HG02678 (cell line): ENCODE data around the gene MAGI3.
"Not testable (repeated sequence)": the region's sequence is repeated elsewhere in the genome, so short reads cannot be mapped to it uniquely, and the experiment has no call there.

Experiments
- ATAC-seq: cut with Tn5 transposase; IDR thresholded peaks from one replicate; pipeline ENCODE4 v1.9.1; 2021; ENCODE audit warnings: mild to moderate bottlenecking, moderate library complexity; ENCODE audit not compliant: unreplicated experiment

MAGI3 gene

DNA sequence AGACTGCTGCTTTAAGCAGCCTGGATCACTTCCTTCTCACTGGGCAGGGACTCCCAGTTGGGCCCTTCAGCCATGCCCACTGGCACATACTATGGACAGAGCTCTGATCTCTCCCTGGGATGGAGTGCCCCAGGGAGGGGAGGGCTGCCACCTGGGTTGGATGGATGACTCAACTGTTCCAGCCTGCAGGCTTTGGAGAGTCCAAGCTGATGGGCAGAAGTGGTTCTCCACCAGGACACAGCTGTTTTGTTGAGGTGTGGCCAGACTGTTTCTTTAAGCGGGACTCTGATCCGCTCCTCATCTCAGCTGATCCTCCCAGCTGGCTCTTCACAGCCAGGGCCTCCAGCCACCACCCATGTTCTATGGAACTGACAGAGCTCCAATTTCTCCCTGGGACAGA is 166.9 kb downstream of the MAGI3 start:
- no peak for ATAC-seq

DNA sequence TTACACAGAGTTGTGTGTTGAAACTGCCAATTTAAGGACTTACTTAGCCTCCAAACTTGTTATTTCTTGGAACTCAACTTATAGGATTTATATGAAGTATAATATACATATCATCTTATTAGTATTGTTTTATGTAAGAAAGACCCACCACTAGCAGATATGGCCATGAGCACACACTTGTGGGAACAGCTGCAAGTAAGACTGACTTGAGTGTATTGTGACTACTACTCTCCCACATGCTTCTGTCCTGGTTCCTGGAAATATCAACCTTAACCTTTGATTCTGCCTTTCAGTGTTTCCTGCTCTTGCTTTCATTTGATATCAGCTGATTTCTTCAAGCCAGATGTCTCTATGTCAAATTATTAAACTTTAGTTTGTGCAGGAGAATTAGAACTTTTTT is 175.3 kb downstream of the MAGI3 start:
- ATAC-seq = no peak

DNA sequence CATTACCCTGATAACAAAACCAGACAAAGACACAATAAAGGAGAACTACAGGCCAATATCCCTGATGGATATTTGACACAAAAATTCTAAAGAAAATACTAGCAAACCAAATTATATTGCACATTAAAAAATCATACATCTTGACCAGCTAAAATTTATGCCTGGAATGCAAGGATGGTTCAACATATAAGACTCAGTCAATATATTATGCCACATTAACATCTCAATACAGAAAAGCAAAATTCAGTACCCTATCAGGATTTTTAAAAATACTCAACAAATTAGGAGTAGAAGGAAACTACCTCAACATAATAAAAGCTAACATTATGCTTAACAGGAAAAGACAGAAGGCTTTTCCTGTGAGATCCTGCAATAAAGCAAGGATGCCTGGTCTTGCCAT is 177.1 kb downstream of the MAGI3 start:
- no peak for ATAC-seq

DNA sequence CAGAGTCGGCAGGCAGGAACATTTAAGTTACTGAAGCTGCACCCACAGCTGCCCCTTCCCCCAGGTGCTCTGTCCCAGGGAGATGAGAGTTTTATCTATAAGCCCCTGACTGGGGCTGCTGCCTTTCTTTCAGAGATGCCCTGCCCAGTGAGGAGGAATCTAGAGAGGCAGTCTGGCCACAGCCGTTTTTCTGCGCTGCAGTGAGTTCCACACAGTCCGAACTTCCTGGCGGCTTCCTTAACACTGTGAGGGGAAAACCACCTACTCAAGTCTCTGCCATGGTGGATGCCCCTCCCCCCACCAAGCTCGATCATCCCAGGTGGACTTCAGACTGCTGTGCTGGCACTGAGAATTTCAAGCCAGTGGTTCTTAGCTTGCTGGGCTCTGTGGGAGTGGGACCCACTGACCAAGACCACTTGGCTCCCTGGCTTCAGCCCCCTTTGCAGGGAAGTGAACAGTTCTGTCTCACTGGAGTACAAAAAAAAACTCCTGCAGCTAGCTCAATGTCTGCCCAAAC is 185.5 kb downstream of the MAGI3 start:
- not testable (repeated sequence) for ATAC-seq

DNA sequence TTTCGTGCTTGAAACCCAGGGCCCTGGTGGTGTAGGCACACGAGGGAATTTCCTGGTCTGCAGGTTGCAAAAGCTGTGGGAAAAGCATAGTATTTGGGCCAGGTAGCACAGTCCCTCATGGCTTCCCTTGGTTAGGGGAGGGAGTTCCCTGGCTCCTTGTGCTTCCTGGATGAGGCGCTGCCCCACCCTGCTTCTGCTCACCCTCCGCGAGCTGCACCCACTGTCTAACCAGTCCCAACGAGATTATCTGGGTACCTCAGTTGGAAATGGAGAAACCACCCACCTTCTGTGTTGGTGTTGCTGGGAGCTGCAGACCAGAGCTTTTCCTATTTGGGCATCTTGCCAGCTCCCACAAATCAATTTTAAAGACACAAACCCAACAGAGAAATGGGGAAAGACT is 186.0 kb downstream of the MAGI3 start:
- no peak for ATAC-seq

DNA sequence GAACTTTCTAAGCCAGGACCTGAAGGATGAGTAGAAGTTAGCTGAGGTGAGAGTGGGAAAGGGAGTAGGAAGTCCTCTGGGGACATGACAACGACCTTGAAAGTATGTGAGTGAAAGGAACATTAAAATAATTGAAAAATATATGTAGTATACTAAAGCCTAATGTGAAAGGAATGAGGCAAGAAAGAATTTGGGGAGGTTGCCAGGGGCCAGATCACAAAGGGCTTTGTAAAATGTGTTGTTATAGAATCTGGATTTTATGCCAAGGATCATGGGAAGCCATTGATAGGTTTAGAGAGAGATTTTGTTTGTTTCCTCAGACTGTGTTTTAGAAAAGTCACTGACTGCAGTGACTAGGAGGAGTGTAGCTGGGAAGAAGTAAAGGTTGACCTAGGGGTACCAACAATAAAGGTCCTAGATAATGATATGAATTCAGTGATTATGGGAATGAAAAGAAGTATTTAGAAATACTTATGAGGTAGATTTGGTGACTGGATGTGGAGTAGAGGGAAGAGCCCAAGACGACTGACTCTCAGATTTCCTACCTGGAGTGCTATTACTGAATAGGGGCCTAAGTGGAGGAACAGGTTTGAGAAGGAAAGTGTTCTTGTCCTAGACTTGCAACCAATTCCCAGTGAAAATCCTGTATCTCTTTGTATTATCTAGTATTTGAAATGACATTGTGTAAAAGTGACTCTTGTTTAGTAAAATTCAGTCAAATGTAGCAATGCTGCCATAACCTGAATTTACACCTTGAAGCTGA is 189.1 kb downstream of the MAGI3 start:
- no peak for ATAC-seq

DNA sequence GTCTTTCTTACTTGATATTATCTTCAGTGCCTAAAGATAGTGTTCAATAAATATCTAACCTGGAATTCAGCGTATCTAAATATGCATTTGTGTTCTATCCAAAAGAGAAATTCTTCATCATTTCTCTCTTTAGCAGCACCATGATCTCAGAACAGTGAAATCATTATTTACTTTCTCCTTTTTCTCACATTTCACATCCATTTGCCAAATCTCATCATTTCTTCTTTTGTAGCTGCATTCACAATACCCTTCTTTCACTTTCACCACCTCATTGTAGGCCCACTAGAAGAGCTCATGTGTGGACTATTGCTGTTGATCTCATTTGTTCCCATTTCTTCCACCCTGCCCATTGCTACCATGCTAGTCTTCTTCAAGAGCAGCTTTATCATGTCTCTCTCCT is 191.0 kb downstream of the MAGI3 start:
- ATAC-seq = no peak

DNA sequence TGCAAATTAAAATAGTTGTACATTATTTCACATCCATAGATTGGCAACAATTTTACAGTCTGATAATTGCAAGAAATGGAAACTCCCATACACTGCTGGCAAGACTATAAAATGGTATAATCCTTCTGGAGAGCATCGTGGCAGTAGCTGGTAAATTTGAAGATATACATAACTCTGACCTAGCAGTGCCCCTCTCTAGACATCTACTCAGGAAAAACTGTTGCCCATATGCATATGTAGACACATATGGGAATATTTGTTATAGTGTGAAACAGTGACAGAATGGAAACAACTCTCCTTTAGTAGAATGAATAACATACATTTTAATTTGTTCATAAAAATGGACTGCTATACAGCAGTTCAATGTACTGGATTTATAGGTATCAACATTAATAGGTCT is 191.8 kb downstream of the MAGI3 start:
- ATAC-seq = no peak

DNA sequence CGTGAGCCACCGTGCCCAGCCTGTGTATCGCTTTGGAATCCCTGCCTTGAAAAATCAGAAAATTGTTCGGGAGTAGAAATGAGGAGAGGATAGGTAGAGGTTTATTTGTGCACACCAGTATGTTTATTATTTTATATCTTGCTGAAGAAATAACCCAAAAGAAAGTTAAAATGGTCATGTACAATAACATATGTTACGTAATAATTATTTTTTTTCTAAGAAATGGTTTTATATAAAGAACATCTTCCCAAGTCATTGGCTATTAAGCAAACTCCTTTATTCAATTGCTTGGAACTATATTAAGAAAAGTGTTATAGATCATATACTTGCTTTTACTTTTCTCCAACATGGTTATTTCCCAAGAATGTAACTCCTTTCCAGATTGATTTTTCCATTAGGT is 197.2 kb downstream of the MAGI3 start:
- no peak for ATAC-seq

DNA sequence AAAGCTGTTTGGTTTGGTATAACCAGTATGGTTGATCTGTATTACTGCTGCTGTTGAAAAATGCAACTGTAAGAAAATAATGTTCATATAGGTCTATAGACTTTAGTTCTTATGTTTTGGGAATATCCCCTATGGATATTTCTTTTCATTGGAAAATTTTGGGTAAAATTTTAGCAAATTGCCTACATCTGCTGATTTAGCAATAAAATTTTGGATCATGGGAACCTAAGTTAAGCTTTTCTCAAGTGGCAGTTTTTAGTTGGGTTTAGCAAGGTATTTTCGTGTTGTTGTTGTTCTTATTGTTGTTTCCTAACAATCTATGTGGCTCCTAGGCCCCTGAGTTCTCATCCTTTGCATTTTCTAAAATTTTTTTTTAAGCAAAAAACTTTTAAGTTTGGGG is 201.9 kb downstream of the MAGI3 start:
- no peak for ATAC-seq

DNA sequence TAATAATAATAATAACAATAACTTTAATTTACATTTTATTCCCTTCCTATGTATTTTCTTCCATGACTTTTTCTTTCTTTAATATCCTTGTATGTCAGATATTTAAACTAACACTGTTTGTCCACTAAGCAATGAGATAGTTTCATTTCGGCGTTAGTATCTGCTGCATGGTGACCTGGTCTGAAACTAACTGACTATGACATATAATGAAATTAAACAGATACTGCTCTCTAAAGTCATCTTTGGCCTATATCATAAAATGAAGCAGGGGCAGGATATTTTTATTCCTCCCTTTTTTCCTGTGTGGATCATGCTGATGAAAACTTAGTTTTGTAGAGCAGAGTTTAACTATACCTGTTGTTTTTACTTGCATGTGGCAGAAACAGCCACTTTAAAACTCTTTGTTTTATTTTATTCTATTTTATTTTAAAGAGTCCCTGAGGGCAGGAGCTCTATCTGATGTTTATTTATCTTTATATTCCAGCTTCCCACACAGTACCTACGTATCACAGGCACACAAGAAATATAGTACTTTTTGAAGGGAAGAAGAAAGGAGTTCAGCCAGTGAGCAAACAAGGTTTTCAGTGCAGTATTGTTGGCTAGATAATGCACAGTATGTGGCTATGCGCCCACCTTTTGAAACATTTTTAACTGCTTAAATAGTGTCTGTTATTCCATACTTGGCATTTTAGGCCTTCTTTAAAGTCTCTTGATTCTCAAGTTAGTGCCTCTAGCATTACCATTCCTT is 203.4 kb downstream of the MAGI3 start:
- ATAC-seq = no peak

DNA sequence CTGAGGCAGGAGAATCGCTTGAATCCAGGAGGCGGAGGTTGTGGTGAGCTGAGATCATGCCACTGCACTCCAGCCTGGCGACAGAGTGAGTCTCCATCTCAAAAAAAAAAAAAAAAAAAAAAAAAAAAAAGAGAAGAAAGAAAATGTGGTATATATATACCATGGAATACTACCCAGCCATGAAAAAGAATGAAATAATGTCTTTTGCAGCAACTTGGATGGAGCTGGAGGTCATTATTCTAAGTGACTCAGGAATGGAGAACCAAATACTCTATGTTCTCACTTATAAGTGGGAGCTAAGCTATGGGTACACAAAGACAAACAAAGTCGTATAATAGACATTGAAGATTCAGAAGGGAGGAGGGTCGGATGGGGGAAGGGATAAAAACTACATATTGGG is 214.2 kb downstream of the MAGI3 start:
- not testable (repeated sequence) for ATAC-seq

DNA sequence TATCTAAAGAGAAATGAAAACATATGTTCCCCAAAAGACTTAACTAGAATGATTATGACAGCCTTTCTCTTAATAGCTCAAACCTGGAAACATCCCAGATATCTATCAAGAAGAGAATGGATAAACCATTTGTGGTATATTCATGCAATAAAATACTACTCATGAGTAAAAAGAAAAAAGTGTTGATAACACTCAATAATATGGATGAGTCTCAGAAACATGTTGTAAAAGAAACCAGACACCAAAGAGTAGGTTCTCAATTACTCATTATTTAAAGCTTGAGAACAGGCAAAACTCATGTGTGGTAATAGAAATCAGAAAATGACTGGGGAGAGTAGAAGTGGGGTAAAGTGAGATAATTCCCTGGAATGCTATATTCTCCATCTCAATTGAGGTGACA is 214.8 kb downstream of the MAGI3 start:
- ATAC-seq = no peak

DNA sequence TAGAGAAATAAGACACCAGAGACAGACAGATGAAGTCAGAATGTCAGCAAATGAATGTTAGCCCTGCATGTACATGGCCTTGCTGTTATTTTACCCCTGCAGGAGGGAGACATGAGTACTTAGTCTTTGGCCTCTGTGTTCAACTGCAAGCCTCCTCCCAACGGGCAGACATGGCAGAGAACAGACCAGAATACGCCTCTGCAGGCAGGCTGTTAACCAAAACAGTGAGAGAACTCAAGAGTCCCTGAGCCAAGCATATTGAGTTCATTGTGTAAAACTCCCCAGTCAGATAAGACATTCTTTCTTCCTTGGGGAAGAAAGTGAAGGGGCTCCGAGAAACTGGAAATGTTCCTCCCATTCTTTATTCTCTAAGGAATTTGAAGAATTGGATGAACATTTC is 218.1 kb downstream of the MAGI3 start:
- ATAC-seq = no peak

DNA sequence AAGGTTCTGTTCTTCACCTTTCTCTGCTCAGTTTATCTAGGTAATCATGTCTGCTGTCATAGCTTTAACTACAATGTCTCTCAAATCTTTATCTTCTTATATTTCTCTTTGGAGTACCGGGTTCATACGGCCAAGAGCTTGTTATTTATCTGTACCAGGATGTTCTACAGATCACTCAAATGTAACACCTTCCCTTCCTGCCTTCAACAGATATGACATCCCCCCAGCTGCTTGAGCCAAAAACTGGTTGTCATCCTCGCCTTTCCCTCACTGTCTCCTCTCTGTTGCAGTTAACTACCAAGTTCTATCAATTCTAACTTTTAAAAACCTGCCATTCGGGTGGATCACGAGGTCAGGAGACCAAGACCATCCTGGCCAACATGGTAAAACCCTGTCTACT is 220.1 kb downstream of the MAGI3 start:
- ATAC-seq = no peak

DNA sequence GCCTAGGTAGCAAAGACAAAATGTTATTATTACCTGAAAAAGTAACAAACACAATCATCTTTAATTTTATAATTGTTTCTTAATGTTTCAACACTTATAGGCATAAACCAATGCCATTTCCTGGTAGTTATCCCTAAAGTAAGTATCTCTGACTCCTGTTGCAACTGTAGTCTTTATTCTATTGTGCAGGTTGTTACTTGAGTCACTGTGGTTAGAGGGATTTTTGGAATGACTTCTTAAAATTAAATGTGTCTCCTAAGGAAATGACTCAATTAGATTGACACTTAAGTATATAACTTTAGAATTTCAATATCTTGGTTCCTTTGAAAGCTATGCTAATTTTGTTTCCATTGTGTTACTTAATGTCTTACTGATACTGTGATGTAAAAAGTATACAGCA is 225.1 kb downstream of the MAGI3 start:
- ATAC-seq = no peak

DNA sequence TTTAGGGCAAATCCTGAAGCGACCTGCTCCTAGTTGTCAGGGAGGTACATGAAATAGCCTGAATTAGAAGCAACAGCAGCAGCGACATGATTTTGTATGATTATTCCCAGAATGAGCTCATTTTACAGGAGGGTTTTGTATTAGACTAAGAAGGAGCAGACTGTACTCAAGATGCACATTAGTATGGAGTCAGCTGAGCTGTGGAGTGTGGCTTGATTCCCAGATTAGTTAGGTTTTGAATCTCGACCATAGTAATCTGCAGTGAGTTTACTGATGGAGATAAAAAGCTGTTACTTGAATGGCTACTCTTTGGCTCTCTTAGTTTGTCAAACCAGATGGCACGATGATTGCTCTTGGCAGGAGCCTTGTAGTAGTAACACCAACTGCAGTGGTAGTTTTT is 225.8 kb downstream of the MAGI3 start:
- ATAC-seq = no peak

DNA sequence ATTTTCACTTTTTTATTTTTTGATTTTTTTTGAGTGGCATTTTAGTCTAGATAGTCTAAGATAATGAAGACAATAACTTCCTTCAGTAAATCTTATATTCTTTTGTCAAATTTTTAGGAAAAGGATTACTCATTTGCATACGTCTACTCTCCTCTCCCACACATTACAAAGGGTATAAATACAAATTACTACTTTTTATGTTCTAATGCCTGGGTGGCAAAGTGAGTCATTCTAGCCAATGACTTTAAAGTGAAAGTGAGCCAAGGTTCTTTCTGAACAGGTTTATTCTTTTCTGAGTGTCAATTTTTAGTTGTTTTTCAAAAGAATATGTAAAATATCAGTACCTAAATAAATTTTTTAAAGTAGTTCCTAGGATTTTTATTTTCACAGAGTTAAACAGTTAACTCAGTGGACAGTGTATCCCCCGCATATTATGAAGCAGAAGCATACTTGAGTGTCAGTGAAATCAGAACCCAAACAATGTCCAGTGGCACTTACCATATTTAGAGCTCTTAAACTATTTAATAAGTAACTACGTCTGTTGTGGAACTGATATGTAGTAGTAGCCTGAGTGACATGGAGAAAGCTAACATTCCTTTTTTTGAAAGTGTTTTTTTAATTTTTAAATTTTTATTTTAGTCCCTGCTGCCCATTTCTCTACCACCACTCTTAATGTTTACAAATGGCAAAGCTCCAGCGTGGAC is 227.3 kb downstream of the MAGI3 start:
- no peak for ATAC-seq

DNA sequence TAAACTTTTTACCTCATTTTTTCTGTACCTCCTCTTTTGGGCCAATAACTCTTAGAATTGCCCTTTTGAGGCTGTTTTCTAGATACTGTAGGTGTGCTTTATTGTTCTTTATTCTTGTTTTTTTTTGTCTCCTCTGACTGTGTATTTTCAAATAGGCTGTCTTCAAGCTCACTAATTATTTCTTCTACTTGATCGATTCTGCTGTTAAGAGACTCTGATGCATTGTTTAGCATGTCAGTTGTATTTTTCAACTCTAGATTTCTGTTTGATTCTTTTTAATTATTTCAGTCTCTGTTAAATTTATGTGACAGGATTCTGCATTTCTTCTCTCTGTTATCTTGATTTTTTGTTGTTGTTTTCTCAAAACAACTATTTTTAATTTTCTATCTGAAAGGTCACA is 238.7 kb downstream of the MAGI3 start:
- no peak for ATAC-seq

DNA sequence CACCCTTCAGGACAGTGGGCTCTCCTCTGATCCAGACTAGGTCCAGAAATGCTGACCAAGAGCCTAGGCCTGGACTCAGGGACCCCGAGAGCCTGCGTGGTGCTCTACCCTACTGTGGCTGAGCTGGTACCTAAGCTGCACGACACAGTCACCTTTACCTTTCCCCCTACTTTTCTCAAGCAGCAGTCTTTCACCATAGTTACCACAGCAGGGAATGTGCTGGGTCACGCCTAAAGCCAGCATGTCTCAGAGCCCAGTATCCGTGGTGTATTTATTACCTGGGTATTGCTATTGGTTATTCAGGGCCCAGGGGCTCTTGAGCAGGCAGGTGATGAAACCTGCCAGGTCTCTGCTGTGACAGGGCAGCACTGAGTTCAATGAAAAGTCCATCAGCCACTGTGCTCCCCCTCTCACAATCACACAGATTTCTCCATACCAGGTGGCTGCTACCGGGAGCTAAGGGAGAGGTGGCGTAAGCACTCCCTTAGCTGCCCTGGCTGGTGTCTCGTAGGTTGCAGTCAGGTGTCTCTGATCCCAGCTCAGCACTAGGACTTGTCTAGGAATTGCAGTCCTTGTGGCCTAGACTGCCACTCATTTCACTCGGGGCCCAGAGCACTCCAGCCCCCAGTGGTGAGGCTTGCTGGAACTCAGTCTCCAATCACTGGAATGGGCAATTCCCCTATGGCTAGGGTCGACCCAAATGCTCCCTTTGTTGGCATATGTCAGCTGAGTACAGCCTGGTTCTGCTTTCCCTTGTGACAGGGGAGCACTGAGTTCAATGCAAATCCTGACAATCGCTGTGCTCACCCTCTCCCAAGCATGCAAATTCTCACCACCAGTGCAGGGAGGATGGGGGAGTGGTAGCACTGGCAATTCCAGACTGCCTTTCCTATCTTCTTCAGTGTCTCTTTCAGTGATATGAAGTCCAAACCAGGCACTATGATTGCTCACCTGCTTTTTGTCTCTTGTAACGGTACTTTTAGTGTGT is 240.3 kb downstream of the MAGI3 start:
- ATAC-seq = no peak

DNA sequence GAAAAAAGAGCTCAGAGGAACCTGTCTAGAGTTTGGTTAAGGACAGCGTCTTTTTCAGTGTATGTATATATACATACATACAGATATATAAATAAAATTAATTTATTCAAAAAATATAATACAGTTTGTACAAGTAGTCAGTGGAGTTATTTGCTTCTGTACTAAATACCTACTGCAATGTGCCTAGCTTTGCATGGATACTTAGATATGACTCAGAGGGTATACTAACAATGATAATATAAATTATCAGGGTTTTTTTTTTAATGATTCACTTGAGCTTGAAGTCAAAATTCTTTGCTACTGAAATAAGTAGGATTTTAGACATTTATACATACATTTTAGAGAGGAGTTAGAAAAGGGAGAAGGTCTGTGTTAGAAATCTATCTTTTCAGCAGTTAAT is 251.1 kb downstream of the MAGI3 start:
- ATAC-seq = no peak
